Caco-2 (cell line): ENCODE measurements around the gene SH2D3A. TPM values are rescaled to one million over a fixed set of nuclear protein-coding genes. Genes with fewer than 3 reads are reported as not detected.

Experiments used
- BruUV-seq: library from RNA; stranded (reverse); fragments of 400-500 nt; replicated peaks from 2 replicates; lab custom pipeline; 2021; lab: Mats Ljungman, UMichigan
- CTCF ChIA-PET: fragments of 300-600 bp; sonication (Branson Sonifier 250); formaldehyde crosslinking; loops from one replicate; lab custom pipeline; 2022; ENCODE audit warnings: antibody characterized with exemption; lab: Charles Lee
- POLR2A ChIA-PET: fragments of 300-600 bp; sonication (Branson Sonifier 250); formaldehyde crosslinking; loops from one replicate; lab custom pipeline; 2022; ENCODE audit warnings: antibody characterized with exemption; lab: Charles Lee
- DNase-seq, 2 experiments: peaks; one replicate each; pipeline versions ENCODE4 v3.0.0 to v3.0.0-alpha.2; 2020 to 2022
- H3K27me3 ChIP-seq: replicated peaks from 2 replicates; pipeline ENCODE4 v1.6.0; 2011; ENCODE audit warnings: low read length; ENCODE audit not compliant: control insufficient read depth, insufficient read depth
- H3K36me3 ChIP-seq: 2 replicates; pipeline ENCODE4 v1.5.1; 2011; ENCODE audit warnings: low read length; ENCODE audit not compliant: control insufficient read depth, insufficient read depth
- H3K4me1 ChIP-seq: fragments of 250-450 bp; sonication (Bioruptor Pico); 2 replicates; pipeline ENCODE4 v1.5.1; 2020; ENCODE audit warnings: mild to moderate bottlenecking
- H3K4me3 ChIP-seq: 2 replicates; pipeline ENCODE4 v1.5.1; 2011; ENCODE audit warnings: low read depth, mild to moderate bottlenecking, control low read depth, low read length
- H3K9me3 ChIP-seq: fragments of 250-450 bp; sonication (Bioruptor Pico); 2 replicates; pipeline ENCODE4 v1.5.1; 2020; ENCODE audit warnings: mild to moderate bottlenecking, moderate library complexity
- H3K27ac Mint-ChIP-seq: one replicate; pipeline ENCODE4 v1.8.0; 2022; ENCODE audit warnings: mixed read lengths; ENCODE audit not compliant: unreplicated experiment
- H3K27me3 Mint-ChIP-seq: one replicate; pipeline ENCODE4 v1.8.0; 2022; ENCODE audit warnings: mixed read lengths; ENCODE audit not compliant: insufficient read depth, unreplicated experiment
- H3K36me3 Mint-ChIP-seq: one replicate; pipeline ENCODE4 v1.8.0; 2022; ENCODE audit warnings: mild to moderate bottlenecking, mixed read lengths; ENCODE audit not compliant: insufficient read depth, unreplicated experiment
- H3K4me1 Mint-ChIP-seq: one replicate; pipeline ENCODE4 v1.8.0; 2022; ENCODE audit warnings: low read depth, mixed read lengths; ENCODE audit not compliant: unreplicated experiment
- H3K4me3 Mint-ChIP-seq: one replicate; pipeline ENCODE4 v1.8.0; 2022; ENCODE audit warnings: mild to moderate bottlenecking, moderate library complexity, mixed read lengths; ENCODE audit not compliant: unreplicated experiment
- H3K9me3 Mint-ChIP-seq: one replicate; pipeline ENCODE4 v1.8.0; 2022; ENCODE audit warnings: mixed read lengths; ENCODE audit not compliant: unreplicated experiment
- CTCF ChIP-seq, 2 experiments: fragments of 200-600 bp in 1 of 2; IDR thresholded peaks; 1 replicate in 1 of 2; 2 replicates in 1 of 2; pipeline versions ENCODE4 v1.5.1 to v1.8.0; 2011 to 2022; ENCODE audit warnings: antibody characterized with exemption in 1 of 2, control low read depth in 1 of 2, inconsistent platforms in 1 of 2, low read depth in 1 of 2, low read length in 1 of 2, mild to moderate bottlenecking in 1 of 2, moderate library complexity in 1 of 2; ENCODE audit not compliant: insufficient read depth in 1 of 2, severe bottlenecking in 1 of 2, unreplicated experiment in 1 of 2
- intact Hi-C: fragments of 100-400 bp; cut with micrococcal nuclease; formaldehyde crosslinking; loops from one replicate; pipeline ENCODE4 v1.10.0; 2022; ENCODE audit not compliant: unreplicated experiment
- total RNA-seq: library from RNA; stranded (reverse); gene quantifications from 2 replicates; pipeline ENCODE4 v1.2.3, GENCODE V29; 2022

Gene SH2D3A
- total RNA-seq, 1 experiment from 2014 or later, result 20.5 TPM

GRCh38 chr19:6728346-6728745 is 38.9 kb downstream of the SH2D3A start:
- Histone ChIP-seq H3K36me3 (no peaks in the 10 kb centered on the region; the same call in 1 of the 2 replicates), H3K4me1 (peaks cover 2% of the 10 kb centered on the region), H3K4me3 (no peak overlapping the region), H3K27me3 (no peaks in the 10 kb centered on the region), H3K9me3 (no peaks in the 10 kb centered on the region)
- H3K27me3 Mint-ChIP-seq, result no peaks in the 10 kb centered on the region
- H3K36me3 Mint-ChIP-seq, result peaks cover 11% of the 10 kb centered on the region
- POLR2A ChIA-PET, result no interaction called here
- TF ChIP-seq CTCF (IDR thresholded peaks at IDR 0.05; ENCODE audit: insufficient read depth in 1 of 2, low read depth in 1 of 2, low read length in 1 of 2, severe bottlenecking in 1 of 2, unreplicated experiment in 1 of 2), result no peak
- no peaks in the 10 kb centered on the region for H3K9me3 Mint-ChIP-seq
- intact Hi-C loops, result no loop called here
- no TSS peak for BruUV-seq
- peaks cover 7% of the 10 kb centered on the region for H3K4me1 Mint-ChIP-seq
- H3K27ac Mint-ChIP-seq, result no peak overlapping the region
- DNase-seq, result no peak
- no peak overlapping the region for H3K4me3 Mint-ChIP-seq
- CTCF ChIA-PET, result no interaction called here

DNA sequence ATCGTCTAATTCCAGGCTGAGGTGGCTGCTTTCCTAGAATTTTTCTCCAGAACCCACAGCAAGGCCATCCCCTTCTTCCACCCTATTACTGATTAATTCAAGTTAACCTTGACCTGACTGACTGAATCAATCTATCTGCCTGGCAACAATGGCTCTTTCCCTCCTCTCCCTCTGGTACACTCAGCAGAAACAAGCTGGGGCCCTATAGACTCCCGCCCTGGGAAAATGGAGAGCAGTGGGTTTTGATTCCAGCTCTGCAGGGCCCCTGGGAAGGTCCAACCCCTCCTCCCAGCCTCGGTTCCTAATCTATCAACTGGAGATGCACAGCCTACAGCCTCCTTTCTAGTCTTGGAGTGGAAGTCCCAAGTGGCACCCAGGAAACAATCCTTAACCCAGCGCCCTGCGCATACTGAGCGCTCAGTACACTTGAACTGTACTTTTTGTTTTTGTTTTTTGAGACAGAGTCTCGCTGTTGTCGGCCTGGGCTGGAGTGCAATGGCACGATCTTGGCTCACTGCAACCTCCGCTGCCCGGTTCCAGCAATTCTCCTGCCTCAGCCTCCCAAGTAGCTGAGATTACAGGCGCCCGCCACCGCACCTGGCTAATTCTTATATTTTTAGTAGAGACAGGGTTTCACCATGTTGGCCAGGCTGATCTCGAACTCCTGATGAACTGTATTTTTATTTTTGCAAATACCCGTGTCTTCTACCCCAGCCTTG is 41.6 kb downstream of the SH2D3A start:
- ChIA-PET POLR2A (no interaction called here), CTCF (no interaction called here)
- BruUV-seq, result no TSS peak
- no peaks in the 10 kb centered on the region for H3K9me3 ChIP-seq
- H3K4me1 Mint-ChIP-seq, result peaks cover 12% of the 10 kb centered on the region
- H3K4me1 ChIP-seq, result peaks cover 10% of the 10 kb centered on the region
- intact Hi-C loops, result no loop called here
- no peaks in the 10 kb centered on the region for H3K27me3 Mint-ChIP-seq
- H3K4me3 ChIP-seq, result no peak overlapping the region
- H3K27me3 ChIP-seq, result no peaks in the 10 kb centered on the region
- no peak for TF ChIP-seq CTCF (IDR thresholded peaks at IDR 0.05; ENCODE audit: insufficient read depth in 1 of 2, low read depth in 1 of 2, low read length in 1 of 2, severe bottlenecking in 1 of 2, unreplicated experiment in 1 of 2)
- H3K36me3 Mint-ChIP-seq, result no peaks in the 10 kb centered on the region
- no peaks in the 10 kb centered on the region for H3K9me3 Mint-ChIP-seq
- no peak for DNase-seq
- H3K4me3 Mint-ChIP-seq, result no peak overlapping the region
- no peak overlapping the region for H3K27ac Mint-ChIP-seq
- no peaks in the 10 kb centered on the region for H3K36me3 ChIP-seq

- TF ChIP-seq CTCF (IDR thresholded peaks at IDR 0.05; ENCODE audit: insufficient read depth in 1 of 2, low read depth in 1 of 2, low read length in 1 of 2, severe bottlenecking in 1 of 2, unreplicated experiment in 1 of 2), result no peak
- no peak for DNase-seq
- POLR2A ChIA-PET, result no interaction called here
- H3K36me3 Mint-ChIP-seq, result no peaks in the 10 kb centered on the region
- peaks cover 12% of the 10 kb centered on the region for H3K4me1 Mint-ChIP-seq
- H3K27ac Mint-ChIP-seq, result no peak overlapping the region
- Histone ChIP-seq H3K36me3 (no peaks in the 10 kb centered on the region), H3K27me3 (no peaks in the 10 kb centered on the region), H3K9me3 (no peaks in the 10 kb centered on the region), H3K4me3 (no peak overlapping the region), H3K4me1 (peaks cover 11% of the 10 kb centered on the region)
- CTCF ChIA-PET, result no interaction called here
- H3K9me3 Mint-ChIP-seq, result no peaks in the 10 kb centered on the region
- no TSS peak for BruUV-seq
- H3K4me3 Mint-ChIP-seq, result no peak overlapping the region
- H3K27me3 Mint-ChIP-seq, result no peaks in the 10 kb centered on the region
- intact Hi-C loops, result no loop called here
Measured at GRCh38 chr19:6724631-6725492, 42.4 kb downstream of the SH2D3A start.
